Dermis microvascular lymphatic vessel endothelial cell (primary cell): Measurements from ENCODE around the gene ALAS1. TPM values are rescaled to one million over a fixed set of nuclear protein-coding genes. Genes with fewer than 3 reads are reported as not detected.
"Not testable (repeated sequence)": the region's sequence is repeated elsewhere in the genome, so short reads cannot be mapped to it uniquely, and the experiment has no call there.

ENCODE experiments used
- DNase-seq, 2 donors: peaks; one replicate each; pipeline versions ENCODE4 v3.0.0 to v3.0.0-alpha.2; 2010; ENCODE audit warnings: low read depth in 2 of 2
- total RNA-seq: library from RNA; depleted of rRNA; stranded (reverse); fragments of >200 nt; gene quantifications from 2 replicates; pipeline ENCODE4 v1.2.1, GENCODE V29; 2014

The ALAS1 gene
- total RNA-seq, 1 donor from 2014 or later, result 46.0 TPM

GRCh38 chr3:52176951-52177700, 20.8 kb upstream of the ALAS1 start:
- DNase-seq, result no peak

GRCh38 chr3:52177701-52178042, 20.3 kb upstream of the ALAS1 start:
- DNase-seq, result no peak

- DNase-seq, result not testable (repeated sequence)
Measured at GRCh38 chr3:52178126-52178525, 19.8 kb upstream of the ALAS1 start.

- no peak for DNase-seq
Measured at GRCh38 chr3:52178537-52178936, 19.4 kb upstream of the ALAS1 start.

GRCh38 chr3:52181543-52181942, 16.4 kb upstream of the ALAS1 start:
- no peak for DNase-seq

GRCh38 chr3:52182196-52182595, 15.8 kb upstream of the ALAS1 start:
- no peak for DNase-seq

GRCh38 chr3:52182691-52183090, 15.3 kb upstream of the ALAS1 start:
- no peak for DNase-seq

GRCh38 chr3:52183786-52184445, 14.0 kb upstream of the ALAS1 start:
- DNase-seq, result no peak

GRCh38 chr3:52184690-52185089, 13.3 kb upstream of the ALAS1 start:
- DNase-seq, result no peak

GRCh38 chr3:52185311-52185710, 12.6 kb upstream of the ALAS1 start:
- DNase-seq, result no peak

- DNase-seq, result no peak
Measured at GRCh38 chr3:52185837-52186236, 12.1 kb upstream of the ALAS1 start.

- DNase-seq, result no peak
Measured at GRCh38 chr3:52186729-52187128, 11.2 kb upstream of the ALAS1 start.

- DNase-seq, result no peak
Measured at GRCh38 chr3:52188556-52188955, 9.4 kb upstream of the ALAS1 start.

GRCh38 chr3:52190294-52191074, 7.5 kb upstream of the ALAS1 start:
- no peak for DNase-seq

- no peak for DNase-seq
Measured at GRCh38 chr3:52191663-52192062, 6.3 kb upstream of the ALAS1 start.

GRCh38 chr3:52193065-52193464, 4.9 kb upstream of the ALAS1 start:
- DNase-seq, result peak in 1 of 2 donors; percentile 26

- no peak for DNase-seq
Measured at GRCh38 chr3:52194485-52195290, 3.3 kb upstream of the ALAS1 start.

- no peak for DNase-seq
Measured at GRCh38 chr3:52195291-52195597, 2.7 kb upstream of the ALAS1 start.

- peak; percentile 21 to 40 for DNase-seq
Measured at GRCh38 chr3:52195823-52196331, 2.1 kb upstream of the ALAS1 start.

GRCh38 chr3:52196977-52197376, 983 bp upstream of the ALAS1 start:
- no peak for DNase-seq

- no peak for DNase-seq
Measured at GRCh38 chr3:52197499-52197841, 490 bp upstream of the ALAS1 start.
